Small intestine (tissue), 7 donors: ENCODE data around the gene KCNC4. TPM values are rescaled to one million over a fixed set of nuclear protein-coding genes. Genes with fewer than 3 reads are reported as not detected.

Experiments
- DNase-seq, 2 donors: peaks; one replicate each; pipeline versions ENCODE4 v3.0.0 to v3.0.0-alpha.2; 2013
- FAIRE-seq: peaks from 2 replicates; lab custom pipeline; 2012; peaks lifted over from hg19 to GRCh38; lab: Jason Lieb, UNC
- H3K27ac ChIP-seq, 3 donors: one replicate each; pipeline ENCODE4 v1.5.1; 2013; ENCODE audit warnings: low read length in 2 of 3, mild to moderate bottlenecking in 2 of 3, control low read depth in 1 of 3, inconsistent platforms in 1 of 3, low read depth in 1 of 3, moderate library complexity in 1 of 3
- H3K27me3 ChIP-seq, 3 donors: one replicate each; pipeline ENCODE4 v1.6.1; 2013; ENCODE audit warnings: low read length in 3 of 3, inconsistent platforms in 1 of 3; ENCODE audit not compliant: control insufficient read depth in 3 of 3, insufficient read depth in 3 of 3
- H3K36me3 ChIP-seq, 3 donors: one replicate each; pipeline ENCODE4 v1.6.1; 2013; ENCODE audit warnings: low read length in 3 of 3, inconsistent platforms in 1 of 3, low read depth in 1 of 3, mild to moderate bottlenecking in 1 of 3, moderate library complexity in 1 of 3; ENCODE audit not compliant: control insufficient read depth in 3 of 3, insufficient read depth in 2 of 3
- H3K4me1 ChIP-seq, 3 donors: one replicate each; pipeline ENCODE4 v1.6.1; 2013; ENCODE audit warnings: low read length in 2 of 3, inconsistent platforms in 1 of 3, low read depth in 1 of 3, mild to moderate bottlenecking in 1 of 3, moderate library complexity in 1 of 3; ENCODE audit not compliant: control insufficient read depth in 3 of 3, insufficient read depth in 2 of 3
- H3K4me3 ChIP-seq, 3 donors: one replicate each; pipeline ENCODE4 v1.5.1; 2013; ENCODE audit warnings: low read length in 3 of 3, control low read depth in 1 of 3, inconsistent platforms in 1 of 3, low read depth in 1 of 3, mild to moderate bottlenecking in 1 of 3, moderate library complexity in 1 of 3
- H3K9me3 ChIP-seq, 2 donors: one replicate each; pipeline ENCODE4 v1.6.1; 2013; ENCODE audit warnings: low read depth in 1 of 2, low read length in 1 of 2; ENCODE audit not compliant: control insufficient read depth in 2 of 2, insufficient read depth in 1 of 2
- WGBS, 3 donors: extraction: QIAGEN DNeasy Blood & Tissue Kit; methylation state at CpG; one replicate each; pipeline ENCODE4 v1.1.7; 2013; 5-methylcytosine and 5-hydroxymethylcytosine counted together
- polyA plus RNA-seq, 4 donors: library from polyadenylated mRNA; stranded (reverse) in 3 of 4; unstranded in 1 of 4; fragments of 200-250 nt in 3 of 4; fragments of 120-200 nt in 1 of 4; gene quantifications; one replicate each; pipeline versions ENCODE4 v1.2.1 to v1.2.3, GENCODE V29; 2013
- donor health status: healthy with polysubstance abuse.
- donor health status: control.
- donor health status: control.
- donor health status: Bipolar disorder and iron deficiency.
- donor health status: healthy.

The KCNC4 gene
- polyA plus RNA-seq, 4 donors = under 0.01 to 3.7 (median 2.1) TPM

GRCh38 chr1:110184446-110184845 lies 25.7 kb upstream of the KCNC4 start:
- H3K4me3 ChIP-seq = no peak overlapping the region

GRCh38 chr1:110185181-110185580 lies 24.9 kb upstream of the KCNC4 start:
- FAIRE-seq = no peak
- WGBS, 3 donors = 41 to 62% (median 50%) methylated on average over 10 of the region's 10 CpGs
- Histone ChIP-seq H3K27ac (no peak overlapping the region), H3K4me1 (no peaks in the 10 kb centered on the region), H3K9me3 (no peaks in the 10 kb centered on the region), H3K36me3 (no peaks in the 10 kb centered on the region), H3K27me3 (peaks cover 0 to 28% (median 0%) of the 10 kb centered on the region in 3 donors), H3K4me3 (no peak overlapping the region)
- DNase-seq = no peak

More at GRCh38 chr1:110184446-110184845, 25.7 kb upstream of the KCNC4 start:
- Histone ChIP-seq H3K4me1 (no peaks in the 10 kb centered on the region), H3K9me3 (no peaks in the 10 kb centered on the region), H3K27me3 (peaks cover 0 to 23% (median 0%) of the 10 kb centered on the region in 3 donors), H3K36me3 (no peaks in the 10 kb centered on the region), H3K27ac (no peak overlapping the region)
- DNase-seq = no peak
- no peak for FAIRE-seq
- WGBS, 3 donors = 52 to 61% (median 58%) methylated on average over 5 of the region's 5 CpGs

GRCh38 chr1:110186558-110186957 lies 23.6 kb upstream of the KCNC4 start:
- Histone ChIP-seq H3K4me1 (no peaks in the 10 kb centered on the region), H3K36me3 (no peaks in the 10 kb centered on the region), H3K9me3 (no peaks in the 10 kb centered on the region), H3K27ac (no peak overlapping the region), H3K4me3 (no peak overlapping the region), H3K27me3 (peaks cover 0 to 25% (median 0%) of the 10 kb centered on the region in 3 donors)
- FAIRE-seq (no peak), DNase-seq (no peak)
- 20 to 37% (median 32%) methylated on average over 5 of the region's 5 CpGs for WGBS, 3 donors

- H3K9me3 ChIP-seq = no peaks in the 10 kb centered on the region
- H3K4me3 ChIP-seq = no peak overlapping the region
- H3K27ac ChIP-seq = no peak overlapping the region
- peaks cover 0 to 21% (median 0%) of the 10 kb centered on the region in 3 donors for H3K27me3 ChIP-seq
- no peaks in the 10 kb centered on the region for H3K4me1 ChIP-seq
- DNase-seq (no peak), FAIRE-seq (no peak)
- 83 to 87% (median 86%) methylated on average over 10 of the region's 10 CpGs for WGBS, 3 donors
- no peaks in the 10 kb centered on the region for H3K36me3 ChIP-seq
Measured at GRCh38 chr1:110187139-110187890, 22.8 kb upstream of the KCNC4 start.

- no peak overlapping the region for H3K4me3 ChIP-seq
- H3K27me3 ChIP-seq = peaks cover 0 to 21% (median 0%) of the 10 kb centered on the region in 3 donors
- H3K36me3 ChIP-seq = no peaks in the 10 kb centered on the region
- DNase-seq (no peak), FAIRE-seq (no peak)
- no peaks in the 10 kb centered on the region for H3K9me3 ChIP-seq
- no peaks in the 10 kb centered on the region for H3K4me1 ChIP-seq
- WGBS, 3 donors = 52 to 68% (median 66%) methylated on average over 6 of the region's 6 CpGs
- no peak overlapping the region for H3K27ac ChIP-seq
Measured at GRCh38 chr1:110188035-110188618, 22.0 kb upstream of the KCNC4 start.

- no peak overlapping the region for H3K4me3 ChIP-seq
- WGBS, 3 donors = 81 to 94% (median 87%) methylated on average over 6 of the region's 6 CpGs
- DNase-seq (no peak), FAIRE-seq (no peak)
- no peak overlapping the region for H3K27ac ChIP-seq
- peaks cover 0 to 16% (median 0%) of the 10 kb centered on the region in 3 donors for H3K27me3 ChIP-seq
- no peaks in the 10 kb centered on the region for H3K36me3 ChIP-seq
- no peaks in the 10 kb centered on the region for H3K4me1 ChIP-seq
- no peaks in the 10 kb centered on the region for H3K9me3 ChIP-seq
Measured at GRCh38 chr1:110189181-110189580, 20.9 kb upstream of the KCNC4 start.

- WGBS, 3 donors = 10 to 49% (median 31%) methylated on average over 8 of the region's 8 CpGs
- H3K36me3 ChIP-seq = no peaks in the 10 kb centered on the region
- no peaks in the 10 kb centered on the region for H3K4me1 ChIP-seq
- DNase-seq = peak in 1 of 2 donors; percentile 39
- peaks cover 0 to 14% (median 0%) of the 10 kb centered on the region in 3 donors for H3K27me3 ChIP-seq
- no peaks in the 10 kb centered on the region for H3K9me3 ChIP-seq
- no peak overlapping the region for H3K27ac ChIP-seq
- H3K4me3 ChIP-seq = no peak overlapping the region
- FAIRE-seq = no peak
Measured at GRCh38 chr1:110190282-110190929, 19.7 kb upstream of the KCNC4 start.

GRCh38 chr1:110192541-110192940 lies 17.6 kb upstream of the KCNC4 start:
- FAIRE-seq (no peak), DNase-seq (no peak)
- no peak overlapping the region for H3K27ac ChIP-seq
- H3K4me1 ChIP-seq = no peaks in the 10 kb centered on the region
- H3K4me3 ChIP-seq = no peak overlapping the region
- 82 to 90% (median 88%) methylated on average over 8 of the region's 8 CpGs for WGBS, 3 donors
- H3K36me3 ChIP-seq = no peaks in the 10 kb centered on the region
- H3K27me3 ChIP-seq = peaks cover 0 to 5% (median 0%) of the 10 kb centered on the region in 3 donors
- no peaks in the 10 kb centered on the region for H3K9me3 ChIP-seq
